H1 (cell line): ENCODE results near the gene CAMK1. TPM values are rescaled to one million over a fixed set of nuclear protein-coding genes. Genes with fewer than 3 reads are reported as not detected.

ENCODE experiments used
- BACH1 ChIP-seq: IDR thresholded peaks from 2 replicates; pipeline ENCODE4 v1.6.1; 2012; ENCODE audit warnings: low read length, improper control_type of control experiment
- BCL11A ChIP-seq, 2 experiments: IDR thresholded peaks; one replicate each; pipeline ENCODE4 v1.6.1; 2011; ENCODE audit warnings: low read depth in 2 of 2, low read length in 2 of 2, mild to moderate bottlenecking in 2 of 2
- TEAD4 ChIP-seq: IDR thresholded peaks from 2 replicates; pipeline ENCODE4 v1.6.1; 2012; ENCODE audit warnings: low read depth, low read length, inconsistent platforms, mixed read lengths
- polyA plus RNA-seq, 7 experiments: library from polyadenylated mRNA; depleted of rRNA in 3 of 7; stranded (reverse) in 5 of 7; unstranded in 2 of 7; fragments of >200 nt in 5 of 7; fragments of 200-250 nt in 2 of 7; gene quantifications; 1 replicate in 5 of 7; 2 replicates in 1 of 7; 4 replicates in 1 of 7; pipeline versions ENCODE4 v1.2.1 to v1.2.3, GENCODE V29; 2011 to 2013; ENCODE audit warnings: missing spikeins in 2 of 7, mixed read lengths in 2 of 7
- total RNA-seq: library from RNA; stranded (reverse); fragmentation: NEBNext Ultra II Directional; extraction: Animal tissue kit (Norgen Biotek cat#: 25700); gene quantifications from 2 replicates; pipeline ENCODE4 v1.2.1, GENCODE V29; 2021
- TF ChIP-seq, protein P1 (sequence below): fragments of 300-600 bp; sonication (generic); IDR thresholded peaks from 2 replicates; pipeline ENCODE4 v1.7.1; 2012; ENCODE audit warnings: low read length, moderate library complexity, mild to moderate bottlenecking, inconsistent platforms; ENCODE audit not compliant: insufficient replicate concordance

Gene CAMK1
- total and polyA plus RNA-seq, 2 of the 8 experiments (the other 6 are each of a cell fraction or from before 2014, with no cell fraction given): 4.9 to 5.1 TPM

DNA sequence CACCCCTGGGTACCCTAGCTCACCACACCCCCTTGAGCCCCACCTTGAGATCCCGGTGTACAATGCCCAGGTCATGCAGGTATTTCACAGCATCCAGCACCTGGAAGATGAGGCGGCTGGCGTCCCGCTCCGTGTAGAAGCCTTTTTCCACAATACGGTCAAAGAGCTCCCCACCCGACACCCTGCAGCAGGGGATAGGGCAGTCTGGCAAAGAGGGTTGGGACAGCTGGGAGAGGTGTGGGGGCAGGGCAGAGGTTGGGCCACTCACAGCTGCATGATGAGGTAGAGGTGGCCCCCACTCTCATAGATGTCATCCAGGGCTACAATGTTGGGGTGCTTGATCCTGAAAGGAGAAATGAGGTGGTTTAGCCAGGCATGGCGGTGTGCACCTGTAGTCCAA, 6.9 kb downstream of the CAMK1 start (continued):
- TF ChIP-seq, protein P1, sequence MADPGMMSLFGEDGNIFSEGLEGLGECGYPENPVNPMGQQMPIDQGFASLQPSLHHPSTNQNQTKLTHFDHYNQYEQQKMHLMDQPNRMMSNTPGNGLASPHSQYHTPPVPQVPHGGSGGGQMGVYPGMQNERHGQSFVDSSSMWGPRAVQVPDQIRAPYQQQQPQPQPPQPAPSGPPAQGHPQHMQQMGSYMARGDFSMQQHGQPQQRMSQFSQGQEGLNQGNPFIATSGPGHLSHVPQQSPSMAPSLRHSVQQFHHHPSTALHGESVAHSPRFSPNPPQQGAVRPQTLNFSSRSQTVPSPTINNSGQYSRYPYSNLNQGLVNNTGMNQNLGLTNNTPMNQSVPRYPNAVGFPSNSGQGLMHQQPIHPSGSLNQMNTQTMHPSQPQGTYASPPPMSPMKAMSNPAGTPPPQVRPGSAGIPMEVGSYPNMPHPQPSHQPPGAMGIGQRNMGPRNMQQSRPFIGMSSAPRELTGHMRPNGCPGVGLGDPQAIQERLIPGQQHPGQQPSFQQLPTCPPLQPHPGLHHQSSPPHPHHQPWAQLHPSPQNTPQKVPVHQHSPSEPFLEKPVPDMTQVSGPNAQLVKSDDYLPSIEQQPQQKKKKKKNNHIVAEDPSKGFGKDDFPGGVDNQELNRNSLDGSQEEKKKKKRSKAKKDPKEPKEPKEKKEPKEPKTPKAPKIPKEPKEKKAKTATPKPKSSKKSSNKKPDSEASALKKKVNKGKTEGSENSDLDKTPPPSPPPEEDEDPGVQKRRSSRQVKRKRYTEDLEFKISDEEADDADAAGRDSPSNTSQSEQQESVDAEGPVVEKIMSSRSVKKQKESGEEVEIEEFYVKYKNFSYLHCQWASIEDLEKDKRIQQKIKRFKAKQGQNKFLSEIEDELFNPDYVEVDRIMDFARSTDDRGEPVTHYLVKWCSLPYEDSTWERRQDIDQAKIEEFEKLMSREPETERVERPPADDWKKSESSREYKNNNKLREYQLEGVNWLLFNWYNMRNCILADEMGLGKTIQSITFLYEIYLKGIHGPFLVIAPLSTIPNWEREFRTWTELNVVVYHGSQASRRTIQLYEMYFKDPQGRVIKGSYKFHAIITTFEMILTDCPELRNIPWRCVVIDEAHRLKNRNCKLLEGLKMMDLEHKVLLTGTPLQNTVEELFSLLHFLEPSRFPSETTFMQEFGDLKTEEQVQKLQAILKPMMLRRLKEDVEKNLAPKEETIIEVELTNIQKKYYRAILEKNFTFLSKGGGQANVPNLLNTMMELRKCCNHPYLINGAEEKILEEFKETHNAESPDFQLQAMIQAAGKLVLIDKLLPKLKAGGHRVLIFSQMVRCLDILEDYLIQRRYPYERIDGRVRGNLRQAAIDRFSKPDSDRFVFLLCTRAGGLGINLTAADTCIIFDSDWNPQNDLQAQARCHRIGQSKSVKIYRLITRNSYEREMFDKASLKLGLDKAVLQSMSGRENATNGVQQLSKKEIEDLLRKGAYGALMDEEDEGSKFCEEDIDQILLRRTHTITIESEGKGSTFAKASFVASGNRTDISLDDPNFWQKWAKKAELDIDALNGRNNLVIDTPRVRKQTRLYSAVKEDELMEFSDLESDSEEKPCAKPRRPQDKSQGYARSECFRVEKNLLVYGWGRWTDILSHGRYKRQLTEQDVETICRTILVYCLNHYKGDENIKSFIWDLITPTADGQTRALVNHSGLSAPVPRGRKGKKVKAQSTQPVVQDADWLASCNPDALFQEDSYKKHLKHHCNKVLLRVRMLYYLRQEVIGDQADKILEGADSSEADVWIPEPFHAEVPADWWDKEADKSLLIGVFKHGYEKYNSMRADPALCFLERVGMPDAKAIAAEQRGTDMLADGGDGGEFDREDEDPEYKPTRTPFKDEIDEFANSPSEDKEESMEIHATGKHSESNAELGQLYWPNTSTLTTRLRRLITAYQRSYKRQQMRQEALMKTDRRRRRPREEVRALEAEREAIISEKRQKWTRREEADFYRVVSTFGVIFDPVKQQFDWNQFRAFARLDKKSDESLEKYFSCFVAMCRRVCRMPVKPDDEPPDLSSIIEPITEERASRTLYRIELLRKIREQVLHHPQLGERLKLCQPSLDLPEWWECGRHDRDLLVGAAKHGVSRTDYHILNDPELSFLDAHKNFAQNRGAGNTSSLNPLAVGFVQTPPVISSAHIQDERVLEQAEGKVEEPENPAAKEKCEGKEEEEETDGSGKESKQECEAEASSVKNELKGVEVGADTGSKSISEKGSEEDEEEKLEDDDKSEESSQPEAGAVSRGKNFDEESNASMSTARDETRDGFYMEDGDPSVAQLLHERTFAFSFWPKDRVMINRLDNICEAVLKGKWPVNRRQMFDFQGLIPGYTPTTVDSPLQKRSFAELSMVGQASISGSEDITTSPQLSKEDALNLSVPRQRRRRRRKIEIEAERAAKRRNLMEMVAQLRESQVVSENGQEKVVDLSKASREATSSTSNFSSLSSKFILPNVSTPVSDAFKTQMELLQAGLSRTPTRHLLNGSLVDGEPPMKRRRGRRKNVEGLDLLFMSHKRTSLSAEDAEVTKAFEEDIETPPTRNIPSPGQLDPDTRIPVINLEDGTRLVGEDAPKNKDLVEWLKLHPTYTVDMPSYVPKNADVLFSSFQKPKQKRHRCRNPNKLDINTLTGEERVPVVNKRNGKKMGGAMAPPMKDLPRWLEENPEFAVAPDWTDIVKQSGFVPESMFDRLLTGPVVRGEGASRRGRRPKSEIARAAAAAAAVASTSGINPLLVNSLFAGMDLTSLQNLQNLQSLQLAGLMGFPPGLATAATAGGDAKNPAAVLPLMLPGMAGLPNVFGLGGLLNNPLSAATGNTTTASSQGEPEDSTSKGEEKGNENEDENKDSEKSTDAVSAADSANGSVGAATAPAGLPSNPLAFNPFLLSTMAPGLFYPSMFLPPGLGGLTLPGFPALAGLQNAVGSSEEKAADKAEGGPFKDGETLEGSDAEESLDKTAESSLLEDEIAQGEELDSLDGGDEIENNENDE: no peak
- TF ChIP-seq BACH1 (no peak), BCL11A (IDR thresholded peaks at IDR 0.05; ENCODE audit: low read depth in 2 of 2, low read length in 2 of 2) (no peak), TEAD4 (no peak)
